Measurements from ENCODE around the gene SLC44A1.

- TF ChIP-seq RCOR1 (IDR thresholded peaks at IDR 0.05; ENCODE audit: low read depth, low read length) (no peak), RNF2 (IDR thresholded peaks at IDR 0.05; ENCODE audit: borderline replicate concordance, low read depth) (no peak), TP53 (CRISPR knock-in tag; IDR thresholded peaks at IDR 0.05) (no peak), CHD2 (IDR thresholded peaks at IDR 0.05; ENCODE audit: low read length, partially characterized antibody) (no peak), POLR2A (IDR thresholded peaks at IDR 0.05; ENCODE audit: low read length) (no peak), ESRRA (IDR thresholded peaks at IDR 0.05; ENCODE audit: borderline replicate concordance, low read length) (no peak)
- TF ChIP-seq, protein P1, sequence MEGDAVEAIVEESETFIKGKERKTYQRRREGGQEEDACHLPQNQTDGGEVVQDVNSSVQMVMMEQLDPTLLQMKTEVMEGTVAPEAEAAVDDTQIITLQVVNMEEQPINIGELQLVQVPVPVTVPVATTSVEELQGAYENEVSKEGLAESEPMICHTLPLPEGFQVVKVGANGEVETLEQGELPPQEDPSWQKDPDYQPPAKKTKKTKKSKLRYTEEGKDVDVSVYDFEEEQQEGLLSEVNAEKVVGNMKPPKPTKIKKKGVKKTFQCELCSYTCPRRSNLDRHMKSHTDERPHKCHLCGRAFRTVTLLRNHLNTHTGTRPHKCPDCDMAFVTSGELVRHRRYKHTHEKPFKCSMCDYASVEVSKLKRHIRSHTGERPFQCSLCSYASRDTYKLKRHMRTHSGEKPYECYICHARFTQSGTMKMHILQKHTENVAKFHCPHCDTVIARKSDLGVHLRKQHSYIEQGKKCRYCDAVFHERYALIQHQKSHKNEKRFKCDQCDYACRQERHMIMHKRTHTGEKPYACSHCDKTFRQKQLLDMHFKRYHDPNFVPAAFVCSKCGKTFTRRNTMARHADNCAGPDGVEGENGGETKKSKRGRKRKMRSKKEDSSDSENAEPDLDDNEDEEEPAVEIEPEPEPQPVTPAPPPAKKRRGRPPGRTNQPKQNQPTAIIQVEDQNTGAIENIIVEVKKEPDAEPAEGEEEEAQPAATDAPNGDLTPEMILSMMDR (IDR thresholded peaks at IDR 0.05) = no peak
- TF ChIP-seq, protein P2, sequence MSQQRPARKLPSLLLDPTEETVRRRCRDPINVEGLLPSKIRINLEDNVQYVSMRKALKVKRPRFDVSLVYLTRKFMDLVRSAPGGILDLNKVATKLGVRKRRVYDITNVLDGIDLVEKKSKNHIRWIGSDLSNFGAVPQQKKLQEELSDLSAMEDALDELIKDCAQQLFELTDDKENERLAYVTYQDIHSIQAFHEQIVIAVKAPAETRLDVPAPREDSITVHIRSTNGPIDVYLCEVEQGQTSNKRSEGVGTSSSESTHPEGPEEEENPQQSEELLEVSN (IDR thresholded peaks at IDR 0.05; ENCODE audit: borderline replicate concordance, low read depth) = no peak
Observed at GRCh38 chr9:105232207-105232606, 12.2 kb upstream of the SLC44A1 start.
